ENCODE data around the gene CTSH. TPM values are rescaled to one million over a fixed set of nuclear protein-coding genes. Genes with fewer than 3 reads are reported as not detected.
A peak's percentile ranks its signal among the peaks of the same experiment; 100 is the strongest.

Gene CTSH
- total and polyA plus RNA-seq, 7 donors: 37.4 to 274 (median 96.7) TPM

GRCh38 chr15:78938658-78939488, 6.0 kb downstream of the CTSH start:
- TF ChIP-seq CTCF (IDR thresholded peaks at IDR 0.05) (no peak), POLR2AphosphoS5 (IDR thresholded peaks at IDR 0.05) (no peak), EP300 (IDR thresholded peaks at IDR 0.05) (no peak), POLR2A (IDR thresholded peaks at IDR 0.05) (no peak)
- no peaks in the 10 kb centered on the region for H3K27me3 ChIP-seq
- no peak for DNase-seq
- peaks cover 0 to 10% (median 0%) of the 10 kb centered on the region in 4 donors for H3K36me3 ChIP-seq
- H3K4me1 ChIP-seq: peaks cover 0 to 14% (median 8%) of the 10 kb centered on the region in 4 donors
- H3K9me3 ChIP-seq: no peaks in the 10 kb centered on the region
- 60 to 88% methylated on average over 6 of the region's 6 CpGs for WGBS, 2 donors
- peak overlapping the region in 3 of 4 donors; percentile 3 to 33 (median 33) for H3K27ac ChIP-seq
- intact Hi-C loops (cut with DNase I): no loop called here
- no peak overlapping the region for H3K4me3 ChIP-seq

- Histone ChIP-seq H3K4me3 (no peak overlapping the region), H3K27me3 (no peaks in the 10 kb centered on the region), H3K9me3 (no peaks in the 10 kb centered on the region), H3K4me1 (peaks cover 0 to 15% (median 14%) of the 10 kb centered on the region in 4 donors), H3K36me3 (peaks cover 0 to 10% (median 0%) of the 10 kb centered on the region in 4 donors), H3K27ac (peak overlapping the region in 3 of 4 donors; percentile 11 to 58 (median 44))
- no peak for DNase-seq
- 54 to 83% methylated on average over 14 of the region's 14 CpGs for WGBS, 2 donors
- intact Hi-C loops (cut with DNase I): no loop called here
- TF ChIP-seq POLR2AphosphoS5 (IDR thresholded peaks at IDR 0.05): peak in 2 of 4 donors; percentile 20 to 27
- TF ChIP-seq POLR2A (IDR thresholded peaks at IDR 0.05): no peak
These were observed 7.6 kb downstream of the CTSH start for GRCh38 chr15:78937132-78937739.

GRCh38 chr15:78934655-78935023, 10.2 kb downstream of the CTSH start:
- H3K9me3 ChIP-seq: no peaks in the 10 kb centered on the region
- peak overlapping the region in 3 of 4 donors; percentile 40 to 54 (median 52) for H3K27ac ChIP-seq
- 69 to 85% methylated on average over 5 of the region's 5 CpGs for WGBS, 2 donors
- H3K4me1 ChIP-seq: peaks cover 0 to 33% (median 29%) of the 10 kb centered on the region in 4 donors
- no peak for DNase-seq
- H3K4me3 ChIP-seq: no peak overlapping the region
- TF ChIP-seq POLR2AphosphoS5 (IDR thresholded peaks at IDR 0.05) (no peak), CTCF (IDR thresholded peaks at IDR 0.05) (no peak), EP300 (IDR thresholded peaks at IDR 0.05) (no peak), POLR2A (IDR thresholded peaks at IDR 0.05) (no peak)
- no peaks in the 10 kb centered on the region for H3K27me3 ChIP-seq
- peaks cover 0 to 10% (median 0%) of the 10 kb centered on the region in 4 donors for H3K36me3 ChIP-seq
- intact Hi-C loops (cut with DNase I): no loop called here

GRCh38 chr15:78933823-78934654, 10.8 kb downstream of the CTSH start:
- H3K4me1 ChIP-seq: peaks cover 0 to 33% (median 29%) of the 10 kb centered on the region in 4 donors
- WGBS, 2 donors: 81 to 82% methylated on average over 20 of the region's 20 CpGs
- intact Hi-C loops (cut with DNase I): no loop called here

More at GRCh38 chr15:78933823-78934654, 10.8 kb downstream of the CTSH start:
- H3K9me3 ChIP-seq: no peaks in the 10 kb centered on the region
- no peak for TF ChIP-seq POLR2A (IDR thresholded peaks at IDR 0.05)
- no peak for TF ChIP-seq CTCF (IDR thresholded peaks at IDR 0.05)
- no peak for TF ChIP-seq EP300 (IDR thresholded peaks at IDR 0.05)
- TF ChIP-seq POLR2AphosphoS5 (IDR thresholded peaks at IDR 0.05): peak in 2 of 4 donors; percentile 13 to 36
- no peak overlapping the region for H3K4me3 ChIP-seq
- H3K36me3 ChIP-seq: peaks cover 0 to 10% (median 0%) of the 10 kb centered on the region in 4 donors
- H3K27ac ChIP-seq: peak overlapping the region; percentile 40 to 54 (median 52)
- no peak for DNase-seq
- no peaks in the 10 kb centered on the region for H3K27me3 ChIP-seq

Measured in sigmoid colon (tissue), 7 donors.